Esophagus squamous epithelium (tissue), 5 donors: ENCODE measurements around the gene RPL6. TPM values are rescaled to one million over a fixed set of nuclear protein-coding genes. Genes with fewer than 3 reads are reported as not detected.
A peak's percentile ranks its signal among the peaks of the same experiment; 100 is the strongest.
"Not testable (repeated sequence)": the region's sequence is repeated elsewhere in the genome, so short reads cannot be mapped to it uniquely, and the experiment has no call there.

Source experiments
- DNase-seq: peaks from one replicate; lab custom pipeline; 2025; lab: John Stamatoyannopoulos, UW
- H3K27ac ChIP-seq, 4 donors: fragments of 200-600 bp; sonication (generic); one replicate each; pipeline ENCODE4 v1.5.1; 2016 to 2019; ENCODE audit warnings: mild to moderate bottlenecking in 1 of 4
- H3K27me3 ChIP-seq, 4 donors: fragments of 200-600 bp; sonication (generic); 1 replicate in 3 of 4; 2 replicates in 1 of 4; pipeline versions ENCODE4 v1.5.1 to v1.6.0; 2017 to 2021; ENCODE audit warnings: antibody characterized with exemption in 1 of 4
- H3K36me3 ChIP-seq, 3 donors: fragments of 200-600 bp; sonication (generic); one replicate each; pipeline ENCODE4 v1.5.1; 2016 to 2019
- H3K4me1 ChIP-seq, 3 donors: fragments of 200-600 bp; sonication (generic); one replicate each; pipeline ENCODE4 v1.5.1; 2017 to 2019
- H3K4me3 ChIP-seq, 4 donors: fragments of 200-600 bp; sonication (generic); 1 replicate in 3 of 4; 2 replicates in 1 of 4; pipeline ENCODE4 v1.5.1; 2016 to 2019; ENCODE audit warnings: mild to moderate bottlenecking in 2 of 4, moderate library complexity in 1 of 4
- H3K9me3 ChIP-seq, 3 donors: fragments of 200-600 bp; sonication (generic); one replicate each; pipeline ENCODE4 v1.5.1; 2016 to 2019
- POLR2A ChIP-seq, 4 donors: fragments of 450-650 bp; IDR thresholded peaks; one replicate each; pipeline ENCODE4 v1.6.1; 2017; ENCODE audit warnings: antibody characterized with exemption in 4 of 4, mild to moderate bottlenecking in 4 of 4, moderate library complexity in 3 of 4
- WGBS, 2 donors: methylation state at CpG; one replicate each; pipeline ENCODE4 v1.1.5; 2018; 5-methylcytosine and 5-hydroxymethylcytosine counted together
- intact Hi-C: fragments of 100-400 bp; cut with DNase I; formaldehyde crosslinking; loops from one replicate; pipeline ENCODE4 v1.15.0; 2022
- total RNA-seq, 4 donors: library from RNA; depleted of rRNA; stranded (reverse); fragments of >200 nt; gene quantifications; one replicate each; pipeline ENCODE4 v1.1.0, GENCODE V29; 2016
- TF ChIP-seq, protein P1 (sequence below), 6 experiments: fragments of 450-650 bp in 4 of 6; fragments of 200-600 bp in 2 of 6; sonication (generic) in 2 of 6; IDR thresholded peaks; one replicate each; pipeline ENCODE4 v1.5.1; 2016 to 2019; ENCODE audit warnings: antibody characterized with exemption in 6 of 6, mild to moderate bottlenecking in 4 of 6, moderate library complexity in 4 of 6
- donor health status: DM: yes; HTN: yes; CAD: no.

The RPL6 gene
- total RNA-seq, 4 donors from 2014 or later: 1,154 to 2,029 (median 1,623) TPM

DNA sequence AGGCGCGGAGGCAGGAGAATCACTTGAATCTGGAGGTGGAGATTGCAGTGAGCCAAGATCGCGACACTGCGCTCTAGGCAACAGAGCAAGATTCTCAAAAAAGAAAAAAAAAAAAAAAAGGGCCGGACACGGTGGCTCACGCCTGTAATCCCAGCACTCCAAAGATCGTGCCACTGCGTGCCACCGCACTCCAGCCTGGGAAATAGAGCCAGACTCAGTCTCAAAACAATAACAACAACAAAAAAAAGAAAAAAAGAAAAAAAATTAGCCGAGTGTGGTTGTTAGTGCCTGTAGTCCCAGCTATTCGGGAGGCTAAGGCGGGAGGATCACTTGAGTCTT, 470 bp upstream of the RPL6 start:
- Histone ChIP-seq H3K27ac (peak overlapping the region in 1 of 4 donors; percentile 88), H3K27me3 (no peaks in the 10 kb centered on the region), H3K9me3 (no peaks in the 10 kb centered on the region), H3K4me1 (peaks cover 4 to 30% (median 14%) of the 10 kb centered on the region in 3 donors), H3K4me3 (peak overlapping the region in 2 of 4 donors; percentile 62 to 79), H3K36me3 (peaks cover 0 to 33% (median 27%) of the 10 kb centered on the region in 3 donors)
- WGBS, 2 donors: 92 to 94% methylated on average over 11 to 14 of the region's 14 CpGs
- TF ChIP-seq POLR2A (IDR thresholded peaks at IDR 0.05): no peak
- TF ChIP-seq, protein P1, sequence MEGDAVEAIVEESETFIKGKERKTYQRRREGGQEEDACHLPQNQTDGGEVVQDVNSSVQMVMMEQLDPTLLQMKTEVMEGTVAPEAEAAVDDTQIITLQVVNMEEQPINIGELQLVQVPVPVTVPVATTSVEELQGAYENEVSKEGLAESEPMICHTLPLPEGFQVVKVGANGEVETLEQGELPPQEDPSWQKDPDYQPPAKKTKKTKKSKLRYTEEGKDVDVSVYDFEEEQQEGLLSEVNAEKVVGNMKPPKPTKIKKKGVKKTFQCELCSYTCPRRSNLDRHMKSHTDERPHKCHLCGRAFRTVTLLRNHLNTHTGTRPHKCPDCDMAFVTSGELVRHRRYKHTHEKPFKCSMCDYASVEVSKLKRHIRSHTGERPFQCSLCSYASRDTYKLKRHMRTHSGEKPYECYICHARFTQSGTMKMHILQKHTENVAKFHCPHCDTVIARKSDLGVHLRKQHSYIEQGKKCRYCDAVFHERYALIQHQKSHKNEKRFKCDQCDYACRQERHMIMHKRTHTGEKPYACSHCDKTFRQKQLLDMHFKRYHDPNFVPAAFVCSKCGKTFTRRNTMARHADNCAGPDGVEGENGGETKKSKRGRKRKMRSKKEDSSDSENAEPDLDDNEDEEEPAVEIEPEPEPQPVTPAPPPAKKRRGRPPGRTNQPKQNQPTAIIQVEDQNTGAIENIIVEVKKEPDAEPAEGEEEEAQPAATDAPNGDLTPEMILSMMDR (IDR thresholded peaks at IDR 0.05): no peak
- DNase-seq: no peak
- intact Hi-C loops: no loop called here

DNA sequence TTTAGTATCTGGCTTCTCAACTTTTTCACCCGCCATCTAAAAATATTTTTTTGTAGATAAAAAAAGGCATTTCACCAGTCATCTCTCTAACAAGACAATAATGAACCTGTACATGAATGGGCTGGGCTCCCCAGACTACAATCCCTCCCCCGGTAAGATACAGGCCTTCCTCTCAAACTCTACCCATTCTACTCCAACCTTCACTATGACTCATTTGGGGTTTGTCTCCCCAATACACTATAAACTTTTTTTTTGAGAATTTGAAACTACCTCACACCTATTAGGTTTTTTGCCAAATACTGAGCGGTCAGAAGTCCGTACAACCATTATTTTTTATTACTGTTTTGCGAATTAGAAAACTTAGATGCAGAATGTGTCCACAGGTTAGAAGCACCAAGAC, 784 bp downstream of the RPL6 start:
- Histone ChIP-seq H3K4me3 (peak overlapping the region; percentile 62 to 79 (median 70)), H3K36me3 (peaks cover 0 to 46% (median 34%) of the 10 kb centered on the region in 3 donors), H3K9me3 (no peaks in the 10 kb centered on the region), H3K27me3 (no peaks in the 10 kb centered on the region), H3K4me1 (peaks cover 4 to 30% (median 14%) of the 10 kb centered on the region in 3 donors), H3K27ac (peak overlapping the region; percentile 88 to 91 (median 90))
- intact Hi-C loops: no loop called here
- TF ChIP-seq, protein P1 (IDR thresholded peaks at IDR 0.05): no peak
- no peak for TF ChIP-seq POLR2A (IDR thresholded peaks at IDR 0.05)
- DNase-seq: no peak
- 7 to 18% methylated on average over 5 of the region's 5 CpGs for WGBS, 2 donors

DNA sequence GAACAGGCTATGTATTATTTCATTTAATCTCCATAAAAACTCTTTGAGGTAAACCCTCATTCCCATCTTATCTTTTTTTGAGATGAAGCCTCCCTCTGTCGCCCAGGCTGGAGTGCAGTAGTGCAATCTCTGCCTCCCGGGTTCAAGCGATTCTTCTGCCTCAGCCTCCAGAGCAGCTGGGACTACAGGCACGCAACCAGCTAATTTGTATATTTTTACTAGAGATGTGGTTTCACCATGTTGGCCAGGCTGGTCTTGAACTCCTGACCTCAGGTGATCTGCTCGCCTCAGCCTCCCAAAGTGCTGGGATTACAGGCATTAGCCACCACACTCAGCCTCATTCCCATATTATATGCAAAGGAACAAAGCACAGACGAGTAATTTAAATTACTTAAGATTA, 1.7 kb downstream of the RPL6 start:
- DNase-seq, H3K27me3 ChIP-seq, intact Hi-C loops, H3K9me3 ChIP-seq: not testable (repeated sequence)
- H3K36me3 ChIP-seq: peaks cover 0 to 47% (median 34%) of the 10 kb centered on the region in 3 donors
- WGBS, 2 donors: 50 to 59% methylated on average over 6 of the region's 6 CpGs
- peak overlapping the region; percentile 62 to 79 (median 70) for H3K4me3 ChIP-seq
- H3K4me1 ChIP-seq: peaks cover 4 to 30% (median 14%) of the 10 kb centered on the region in 3 donors
- peak overlapping the region in 2 of 4 donors; percentile 88 to 89 for H3K27ac ChIP-seq

DNA sequence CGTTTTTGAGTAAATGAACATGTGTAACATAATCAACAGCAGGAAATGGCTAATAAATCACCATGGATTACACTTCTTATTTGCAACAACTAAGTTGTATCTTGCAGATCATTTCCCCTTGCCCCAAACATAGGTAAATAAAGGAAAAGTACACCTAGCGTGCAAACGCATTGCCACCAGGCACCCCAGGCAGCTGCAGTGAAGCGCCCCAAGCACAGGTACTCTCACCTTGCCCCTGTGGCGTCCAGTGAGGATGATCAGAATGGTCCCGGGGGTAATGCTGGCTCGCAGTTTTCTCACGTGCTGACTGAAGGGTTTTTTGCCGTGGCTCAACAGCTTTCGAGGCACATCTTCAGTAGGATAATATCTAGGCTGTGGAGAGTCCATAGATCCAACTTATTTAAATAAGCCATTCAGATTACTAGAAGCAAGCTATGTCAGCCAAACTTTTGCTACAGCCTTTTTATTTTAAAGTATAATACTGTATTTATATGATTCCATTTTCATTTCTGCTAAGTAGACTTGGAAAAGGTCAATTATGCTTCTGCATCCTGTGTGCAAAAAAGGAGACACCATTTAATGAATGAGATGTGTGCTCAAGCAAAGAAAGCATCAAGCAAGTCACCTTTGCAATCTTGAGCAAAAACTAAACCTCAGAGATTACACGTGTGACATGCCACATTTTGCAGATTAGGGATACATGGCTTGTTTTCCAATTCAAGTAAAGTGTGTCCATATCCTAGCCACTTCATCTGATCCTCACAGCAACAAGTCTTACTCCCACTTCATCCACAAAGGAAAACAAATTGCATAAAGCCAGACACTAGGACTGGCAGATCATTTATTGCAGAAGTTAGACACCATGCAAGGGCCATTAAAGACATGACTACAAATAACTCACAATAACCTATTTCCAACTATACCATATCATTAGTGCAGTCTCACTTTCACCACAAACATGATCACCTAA, 2.6 kb downstream of the RPL6 start:
- H3K4me1 ChIP-seq: peaks cover 4 to 30% (median 14%) of the 10 kb centered on the region in 3 donors
- no peak overlapping the region for H3K27ac ChIP-seq
- DNase-seq: no peak
- H3K36me3 ChIP-seq: peaks cover 0 to 47% (median 34%) of the 10 kb centered on the region in 3 donors
- intact Hi-C loops: no loop called here
- no peaks in the 10 kb centered on the region for H3K27me3 ChIP-seq
- peak overlapping the region in 1 of 4 donors; percentile 79 for H3K4me3 ChIP-seq
- 76 to 77% methylated on average over 11 of the region's 11 CpGs for WGBS, 2 donors
- TF ChIP-seq, protein P1 (IDR thresholded peaks at IDR 0.05): no peak
- TF ChIP-seq POLR2A (IDR thresholded peaks at IDR 0.05): no peak
- H3K9me3 ChIP-seq: no peaks in the 10 kb centered on the region

DNA sequence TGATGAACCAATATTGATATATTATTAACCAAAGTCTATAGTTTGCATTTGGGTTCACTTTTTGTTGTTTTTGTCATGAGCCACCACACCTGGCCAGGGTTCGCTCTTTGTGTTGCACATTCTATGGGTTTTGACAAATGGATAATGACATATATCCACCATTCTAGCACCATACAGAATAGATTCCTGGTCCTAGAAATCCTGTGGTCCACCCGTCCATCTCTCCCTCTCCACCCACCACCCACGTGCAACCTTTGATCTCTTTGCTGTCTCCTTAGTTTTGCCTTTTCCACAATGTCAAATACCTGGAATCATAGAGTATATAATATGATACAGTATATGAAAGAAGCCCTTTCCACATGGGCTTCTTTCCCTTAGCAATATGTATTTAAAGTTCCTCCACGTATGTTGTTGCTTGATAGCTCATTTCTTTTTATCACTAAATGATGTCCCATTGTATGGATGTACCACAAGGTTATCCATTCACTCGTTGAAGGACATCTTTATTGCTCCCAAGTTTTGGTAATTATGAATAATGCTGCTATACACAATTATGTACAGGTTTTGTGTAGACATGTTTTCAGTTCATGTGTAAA, 7.4 kb downstream of the RPL6 start:
- Histone ChIP-seq H3K36me3 (peaks cover 0 to 35% (median 26%) of the 10 kb centered on the region in 3 donors), H3K4me3 (no peak overlapping the region), H3K27ac (no peak overlapping the region), H3K27me3 (no peaks in the 10 kb centered on the region), H3K4me1 (peaks cover under 1 to 7% (median 2%) of the 10 kb centered on the region in 3 donors), H3K9me3 (no peaks in the 10 kb centered on the region)
- intact Hi-C loops: no loop called here
- TF ChIP-seq, protein P1 (IDR thresholded peaks at IDR 0.05): no peak
- TF ChIP-seq POLR2A (IDR thresholded peaks at IDR 0.05): no peak
- no peak for DNase-seq
- WGBS, 2 donors: 52 to 62% methylated on average over 5 of the region's 5 CpGs
